Fibroblast of mammary gland (primary cell): Measurements from ENCODE around the gene IGFBP4.
A peak's percentile ranks its signal among the peaks of the same experiment; 100 is the strongest.

ENCODE experiments used
- DNase-seq: peaks from one replicate; pipeline ENCODE4 v3.0.0-alpha.2; 2010; ENCODE audit warnings: low read depth
- H3K4me3 ChIP-seq: 2 replicates; pipeline ENCODE4 v1.5.1; 2011; ENCODE audit warnings: low read depth, mild to moderate bottlenecking, low read length, moderate library complexity; ENCODE audit not compliant: control insufficient read depth
- CTCF ChIP-seq: conservative IDR thresholded peaks from 2 replicates; pipeline ENCODE4 v1.5.1; 2011; ENCODE audit warnings: low read depth, low read length, inconsistent platforms; ENCODE audit not compliant: control insufficient read depth, insufficient read depth

The IGFBP4 gene

GRCh38 chr17:40448639-40449261 lies 5.5 kb downstream of the IGFBP4 start:
- peak; percentile 70 for DNase-seq
- no peak for TF ChIP-seq CTCF
- H3K4me3 ChIP-seq = no peak overlapping the region

- no peak overlapping the region for H3K4me3 ChIP-seq
- DNase-seq = peak; percentile 69
- TF ChIP-seq CTCF = peak; percentile 60
These were observed 6.9 kb downstream of the IGFBP4 start for GRCh38 chr17:40450175-40450574.

DNA sequence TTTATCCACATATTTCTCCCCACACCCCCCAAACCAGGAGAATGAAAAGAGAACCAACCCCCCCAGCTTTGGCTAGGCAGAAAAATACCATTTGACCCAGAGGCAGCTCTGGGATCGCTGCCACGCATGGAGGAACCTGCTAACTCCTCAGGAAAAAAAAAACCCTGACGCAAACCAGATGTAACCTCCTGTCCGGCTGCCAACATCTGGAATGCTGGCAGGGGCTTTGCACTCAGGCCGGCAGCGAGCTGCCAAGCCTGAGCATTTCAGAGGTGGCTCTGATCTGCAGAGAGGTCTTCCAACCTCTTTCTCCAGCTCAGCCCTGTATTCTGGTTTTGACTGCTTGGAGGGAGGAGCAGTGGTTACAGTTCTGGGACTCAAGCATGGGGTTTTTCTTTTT lies 8.2 kb downstream of the IGFBP4 start:
- TF ChIP-seq CTCF = no peak
- no peak overlapping the region for H3K4me3 ChIP-seq
- DNase-seq = peak; percentile 97

DNA sequence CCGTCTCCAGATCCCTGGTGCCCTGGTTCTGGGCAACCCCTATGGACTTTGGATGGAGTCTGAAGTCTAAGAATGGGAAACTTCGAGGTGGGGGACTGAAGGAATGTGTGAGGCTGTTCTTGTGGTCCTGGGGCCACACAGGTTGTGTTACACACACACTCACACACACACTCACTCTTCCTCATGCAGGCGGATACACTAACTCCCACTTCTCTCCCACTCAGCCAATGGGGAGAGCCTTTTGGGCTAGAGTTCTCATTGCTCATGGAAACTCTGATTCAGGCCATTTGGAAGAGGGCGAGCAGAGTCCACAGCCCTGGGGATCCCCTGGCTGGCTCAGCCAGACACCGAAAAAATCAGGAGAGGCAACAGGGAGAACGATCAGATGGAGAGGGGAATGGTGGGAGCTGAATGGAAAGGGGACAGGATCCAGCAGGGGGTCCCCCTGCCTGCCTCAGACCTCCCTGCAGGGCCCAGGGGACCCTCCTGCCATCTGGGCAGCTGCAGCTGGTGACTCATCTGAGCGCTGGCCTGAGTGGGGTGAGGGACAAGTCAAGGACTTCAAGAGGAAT lies 9.1 kb downstream of the IGFBP4 start:
- peak; percentile 98 for DNase-seq
- no peak for TF ChIP-seq CTCF
- peak overlapping the region; percentile 9 for H3K4me3 ChIP-seq

- peak; percentile 87 for DNase-seq
- TF ChIP-seq CTCF = no peak
These were observed 9.7 kb downstream of the IGFBP4 start for GRCh38 chr17:40452921-40453378.

DNA sequence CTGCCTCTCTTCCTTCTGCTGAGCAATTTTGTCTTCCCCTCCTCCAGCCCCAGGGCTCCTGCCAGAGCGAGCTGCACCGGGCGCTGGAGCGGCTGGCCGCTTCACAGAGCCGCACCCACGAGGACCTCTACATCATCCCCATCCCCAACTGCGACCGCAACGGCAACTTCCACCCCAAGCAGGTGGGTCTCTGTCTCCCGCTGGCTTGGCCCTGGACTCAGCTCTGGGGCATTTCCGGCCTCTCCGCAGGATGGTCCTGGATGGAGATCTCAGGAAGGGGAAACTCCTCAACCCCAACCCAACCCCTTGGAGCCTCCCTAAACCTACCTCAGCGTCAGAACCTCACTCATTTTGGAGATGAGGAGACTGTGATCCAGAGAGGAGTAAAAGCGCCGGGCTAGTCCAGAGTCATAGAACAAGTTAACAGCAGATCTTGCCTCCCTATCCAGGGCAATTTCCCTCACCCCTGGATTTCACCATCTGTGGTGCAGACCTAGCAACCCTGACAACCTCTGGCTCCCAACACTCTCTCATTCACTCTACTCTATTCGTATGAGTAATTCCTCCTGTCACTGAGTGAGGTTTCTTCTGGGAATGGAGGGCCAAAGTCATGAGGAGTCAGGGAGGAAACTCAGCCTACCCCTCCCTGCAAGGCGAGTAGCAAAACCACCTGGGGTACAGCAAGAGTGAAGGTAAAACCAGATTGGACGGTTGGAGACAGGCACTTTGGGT lies 10.8 kb downstream of the IGFBP4 start:
- peak overlapping the region; percentile 17 for H3K4me3 ChIP-seq
- no peak for TF ChIP-seq CTCF
- DNase-seq = peak; percentile 93

More at GRCh38 chr17:40452921-40453378, 9.7 kb downstream of the IGFBP4 start:
- H3K4me3 ChIP-seq = peak overlapping the region; percentile 9
